Chondrocyte (in vitro differentiated cells): ENCODE data around the gene FKBP5. TPM values are rescaled to one million over a fixed set of nuclear protein-coding genes. Genes with fewer than 3 reads are reported as not detected.

Experiments used
- DNase-seq: peaks from one replicate; pipeline ENCODE4 v3.0.0; 2021; ENCODE audit warnings: mixed read lengths, low spot score
- H3K27ac Mint-ChIP-seq: one replicate; pipeline ENCODE4 v1.8.0; 2021; ENCODE audit warnings: mild to moderate bottlenecking, moderate library complexity, mixed read lengths; ENCODE audit not compliant: unreplicated experiment
- H3K27me3 Mint-ChIP-seq: 2 replicates; pipeline ENCODE4 v1.8.0; 2021; ENCODE audit warnings: low read depth, mixed read lengths
- H3K36me3 Mint-ChIP-seq: 2 replicates; pipeline ENCODE4 v1.8.0; 2021; ENCODE audit warnings: low read depth, mixed read lengths
- H3K4me1 Mint-ChIP-seq: 2 replicates; pipeline ENCODE4 v1.8.0; 2021; ENCODE audit warnings: low read depth, mild to moderate bottlenecking, mixed read lengths
- H3K4me3 Mint-ChIP-seq: one replicate; pipeline ENCODE4 v1.8.0; 2021; ENCODE audit warnings: mild to moderate bottlenecking, moderate library complexity, mixed read lengths; ENCODE audit not compliant: unreplicated experiment
- H3K9me3 Mint-ChIP-seq: 2 replicates; pipeline ENCODE4 v1.8.0; 2021; ENCODE audit warnings: low read depth, mixed read lengths
- total RNA-seq: library from RNA; stranded (reverse); gene quantifications from 3 replicates; pipeline ENCODE4 v1.2.1, GENCODE V29; 2021
- TF ChIP-seq, protein P1 (sequence below): fragments of 200-600 bp; sonication (generic); IDR thresholded peaks from 2 replicates; pipeline ENCODE4 v1.5.0; 2021; ENCODE audit warnings: antibody characterized with exemption, mild to moderate bottlenecking, moderate library complexity

The FKBP5 gene
- total RNA-seq, 1 donor from 2014 or later: 143 TPM

DNA sequence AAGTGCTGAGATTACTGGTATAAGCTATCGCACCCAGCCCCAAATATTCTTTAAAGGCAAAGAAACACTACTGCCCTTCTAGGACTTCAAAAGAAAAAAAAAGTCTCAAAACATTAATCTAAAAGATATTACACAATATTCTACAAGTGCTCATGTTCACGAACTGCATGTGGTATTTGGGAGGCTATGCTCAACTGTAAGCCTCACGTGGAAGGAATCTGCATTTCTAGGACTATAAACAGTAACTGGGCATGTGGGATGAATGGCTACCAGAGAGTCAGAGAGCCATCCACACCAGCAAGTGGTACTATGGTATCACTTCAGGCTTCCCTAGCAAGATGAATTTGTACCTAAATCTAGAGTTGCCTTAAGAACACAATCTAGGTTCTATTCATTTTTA, 50.0 kb downstream of the FKBP5 start:
- TF ChIP-seq, protein P1, sequence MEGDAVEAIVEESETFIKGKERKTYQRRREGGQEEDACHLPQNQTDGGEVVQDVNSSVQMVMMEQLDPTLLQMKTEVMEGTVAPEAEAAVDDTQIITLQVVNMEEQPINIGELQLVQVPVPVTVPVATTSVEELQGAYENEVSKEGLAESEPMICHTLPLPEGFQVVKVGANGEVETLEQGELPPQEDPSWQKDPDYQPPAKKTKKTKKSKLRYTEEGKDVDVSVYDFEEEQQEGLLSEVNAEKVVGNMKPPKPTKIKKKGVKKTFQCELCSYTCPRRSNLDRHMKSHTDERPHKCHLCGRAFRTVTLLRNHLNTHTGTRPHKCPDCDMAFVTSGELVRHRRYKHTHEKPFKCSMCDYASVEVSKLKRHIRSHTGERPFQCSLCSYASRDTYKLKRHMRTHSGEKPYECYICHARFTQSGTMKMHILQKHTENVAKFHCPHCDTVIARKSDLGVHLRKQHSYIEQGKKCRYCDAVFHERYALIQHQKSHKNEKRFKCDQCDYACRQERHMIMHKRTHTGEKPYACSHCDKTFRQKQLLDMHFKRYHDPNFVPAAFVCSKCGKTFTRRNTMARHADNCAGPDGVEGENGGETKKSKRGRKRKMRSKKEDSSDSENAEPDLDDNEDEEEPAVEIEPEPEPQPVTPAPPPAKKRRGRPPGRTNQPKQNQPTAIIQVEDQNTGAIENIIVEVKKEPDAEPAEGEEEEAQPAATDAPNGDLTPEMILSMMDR: no peak
- Mint-ChIP-seq H3K27me3 (no peaks in the 10 kb centered on the region), H3K9me3 (no peaks in the 10 kb centered on the region), H3K27ac (no peak overlapping the region), H3K4me3 (no peak overlapping the region), H3K36me3 (peaks cover 34% of the 10 kb centered on the region), H3K4me1 (peaks cover 50% of the 10 kb centered on the region)
- no peak for DNase-seq

DNA sequence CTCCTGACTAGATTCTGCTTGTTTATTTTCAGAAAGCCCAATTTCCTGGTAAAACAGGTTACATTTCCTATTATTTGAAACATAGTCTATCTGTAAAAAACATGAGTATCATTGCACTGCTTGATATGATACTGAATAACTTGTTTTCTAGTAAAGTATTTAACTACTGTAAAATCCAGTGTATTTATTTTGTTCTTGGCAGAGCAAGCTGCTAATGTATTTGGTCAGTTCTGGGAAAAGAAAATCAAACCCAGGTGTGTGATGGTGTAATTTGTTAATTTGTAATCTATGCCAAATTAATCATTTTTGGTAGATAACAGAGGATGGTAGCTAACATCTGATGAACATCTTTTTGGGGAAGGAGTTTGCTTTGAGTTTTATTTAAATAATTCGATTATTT, 50.8 kb downstream of the FKBP5 start:
- no peak for DNase-seq
- no peaks in the 10 kb centered on the region for H3K27me3 Mint-ChIP-seq
- no peak overlapping the region for H3K4me3 Mint-ChIP-seq
- H3K36me3 Mint-ChIP-seq: peaks cover 31% of the 10 kb centered on the region
- peaks cover 42% of the 10 kb centered on the region for H3K4me1 Mint-ChIP-seq
- TF ChIP-seq, protein P1: no peak
- H3K9me3 Mint-ChIP-seq: no peaks in the 10 kb centered on the region
- no peak overlapping the region for H3K27ac Mint-ChIP-seq

DNA sequence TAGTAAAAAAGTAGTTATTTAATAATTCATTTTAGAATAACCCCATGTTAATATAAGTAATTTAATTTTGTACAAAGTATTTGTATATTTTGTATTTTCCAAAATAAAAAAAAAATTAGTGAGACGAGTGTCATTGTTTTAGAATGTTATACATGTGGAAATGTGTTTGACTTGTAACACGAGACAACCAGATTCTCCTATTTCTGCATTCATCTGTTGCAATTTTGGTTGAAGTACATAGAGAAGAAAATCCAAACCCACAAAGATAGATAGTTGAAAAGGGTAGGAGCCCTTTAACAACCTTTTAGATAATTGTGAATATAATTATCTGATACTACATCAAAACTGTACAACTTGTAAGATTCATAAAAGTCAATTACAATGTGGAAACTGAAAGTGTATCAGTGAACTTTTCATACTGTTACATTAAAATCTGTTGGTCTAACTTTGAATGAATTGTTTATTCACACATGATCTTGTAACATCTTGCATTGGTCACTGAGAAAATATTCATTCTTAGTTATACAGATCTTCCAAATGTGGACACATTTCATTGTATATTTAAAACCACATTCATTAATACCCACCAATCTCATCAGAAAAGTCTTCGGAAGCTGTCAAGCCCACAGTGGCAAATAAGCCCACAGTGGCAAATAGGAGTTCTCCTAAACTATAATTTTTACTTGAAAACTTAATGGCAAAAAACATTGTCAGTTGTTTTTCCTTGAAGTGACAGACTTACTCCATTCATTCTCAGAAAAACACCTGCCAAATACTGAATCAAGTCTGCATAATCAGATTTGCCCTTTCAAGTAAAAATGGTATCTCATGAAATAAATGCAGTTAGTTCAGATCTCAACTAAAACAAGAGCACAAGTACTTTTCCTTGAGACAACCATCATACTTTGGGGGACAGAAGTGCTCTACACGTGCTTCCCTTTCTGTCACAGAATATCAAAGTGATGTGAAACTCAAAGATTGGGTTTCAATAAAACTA, 52.8 kb downstream of the FKBP5 start:
- TF ChIP-seq, protein P1: no peak
- no peaks in the 10 kb centered on the region for H3K27me3 Mint-ChIP-seq
- no peak overlapping the region for H3K4me3 Mint-ChIP-seq

DNA sequence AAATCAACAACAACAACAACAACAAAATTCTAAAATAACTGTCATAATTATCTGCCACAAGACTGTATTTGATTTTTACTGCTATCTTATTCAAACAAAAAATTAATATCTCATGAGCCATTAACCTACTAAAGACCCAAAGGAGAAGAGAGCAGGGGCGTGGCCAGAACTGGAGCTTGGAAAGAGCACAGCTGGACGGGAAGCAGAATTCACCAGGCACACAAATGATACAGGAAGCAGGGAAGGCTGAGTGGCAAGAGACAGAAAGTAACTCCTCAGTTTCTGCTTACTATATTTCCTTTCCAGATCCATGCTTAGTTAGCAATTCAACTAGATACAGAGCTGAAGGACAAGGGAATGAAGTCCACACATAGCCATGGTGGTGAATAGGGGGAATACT, 54.4 kb downstream of the FKBP5 start:
- Mint-ChIP-seq H3K36me3 (peaks cover 35% of the 10 kb centered on the region), H3K27ac (peak overlapping the region; percentile 82), H3K9me3 (no peaks in the 10 kb centered on the region), H3K4me3 (no peak overlapping the region), H3K4me1 (peaks cover 41% of the 10 kb centered on the region), H3K27me3 (no peaks in the 10 kb centered on the region)
- DNase-seq: no peak
- TF ChIP-seq, protein P1: no peak

More for the DNA sequence above, 52.8 kb downstream of the FKBP5 start:
- H3K36me3 Mint-ChIP-seq: peaks cover 39% of the 10 kb centered on the region
- H3K4me1 Mint-ChIP-seq: peaks cover 40% of the 10 kb centered on the region
- no peak for DNase-seq
- no peaks in the 10 kb centered on the region for H3K9me3 Mint-ChIP-seq
- H3K27ac Mint-ChIP-seq: peak overlapping the region; percentile 85

DNA sequence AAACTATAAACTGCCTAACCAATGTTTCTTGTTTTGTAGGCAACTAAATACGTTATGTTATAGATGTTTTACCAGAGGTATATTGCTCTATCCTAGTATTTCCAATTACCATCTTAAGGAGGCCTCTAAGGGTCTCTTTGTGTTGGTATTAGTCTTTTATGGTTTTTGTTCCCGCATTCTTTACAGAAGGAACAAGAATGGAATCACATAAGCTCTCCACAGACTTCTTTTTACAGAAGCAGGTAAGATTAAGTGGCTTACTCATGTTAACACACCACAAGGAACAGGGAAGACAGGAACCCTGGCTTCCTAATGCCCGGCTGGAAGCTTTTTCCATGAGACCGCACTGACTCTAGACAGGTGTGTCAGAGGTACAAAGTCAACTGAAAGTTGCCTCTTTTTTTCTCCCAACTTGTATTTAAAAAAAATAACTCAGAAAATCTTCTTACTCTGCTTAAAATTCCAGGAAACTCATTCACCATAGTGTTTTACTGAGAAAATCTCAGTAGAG, 55.1 kb downstream of the FKBP5 start:
- TF ChIP-seq, protein P1: no peak
- Mint-ChIP-seq H3K4me1 (peaks cover 42% of the 10 kb centered on the region), H3K27me3 (no peaks in the 10 kb centered on the region), H3K36me3 (peaks cover 38% of the 10 kb centered on the region), H3K9me3 (no peaks in the 10 kb centered on the region), H3K27ac (peak overlapping the region; percentile 82), H3K4me3 (no peak overlapping the region)
- no peak for DNase-seq
